Suppressor macrophage treated with lipopolysaccharide for 4 hours (primary cell): ENCODE data around the gene CHST10.
A peak's percentile ranks its signal among the peaks of the same experiment; 100 is the strongest.
"Not testable (repeated sequence)": the region's sequence is repeated elsewhere in the genome, so short reads cannot be mapped to it uniquely, and the experiment has no call there.

Experiments used
- DNase-seq: peaks from one replicate; pipeline ENCODE4 v3.0.0-alpha.2; 2020

Gene CHST10

DNA sequence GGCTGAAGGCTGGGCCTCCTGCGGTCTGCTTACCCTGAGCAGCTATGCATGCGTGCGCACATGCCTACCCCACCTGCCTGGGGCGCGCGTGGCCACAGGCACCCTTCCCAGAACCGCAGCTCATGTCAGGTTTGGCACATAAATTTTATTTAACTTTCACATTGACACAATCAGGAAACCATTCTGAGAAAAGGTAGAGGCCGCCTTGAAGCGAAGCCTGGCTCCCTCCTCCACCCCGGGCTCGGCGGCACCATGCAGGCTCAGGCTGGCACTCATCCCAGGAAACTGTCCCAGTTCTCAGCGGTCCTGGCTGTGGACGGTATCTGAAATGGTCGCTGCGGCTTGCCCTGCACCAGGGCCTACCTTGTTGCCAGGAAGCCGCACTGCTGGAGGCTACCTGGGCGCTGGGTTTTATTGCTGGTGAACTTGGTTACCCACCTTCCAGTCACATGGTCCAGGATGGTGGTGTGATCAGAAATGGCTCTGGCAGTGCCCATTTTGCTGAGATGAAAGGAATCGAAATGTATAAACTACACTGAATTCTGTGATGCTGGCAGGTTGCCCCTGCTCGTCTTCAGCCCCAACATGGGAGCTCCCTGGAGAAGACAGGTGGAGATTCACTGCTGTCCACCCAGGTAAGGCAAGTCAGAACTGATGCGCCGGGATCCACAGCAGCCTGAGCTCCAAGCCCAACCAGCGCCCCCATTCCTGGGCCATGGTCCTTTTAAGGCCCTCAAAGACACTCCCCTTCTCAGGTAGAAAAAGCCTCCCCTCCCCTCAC, 25.5 kb downstream of the CHST10 start:
- no peak for DNase-seq

DNA sequence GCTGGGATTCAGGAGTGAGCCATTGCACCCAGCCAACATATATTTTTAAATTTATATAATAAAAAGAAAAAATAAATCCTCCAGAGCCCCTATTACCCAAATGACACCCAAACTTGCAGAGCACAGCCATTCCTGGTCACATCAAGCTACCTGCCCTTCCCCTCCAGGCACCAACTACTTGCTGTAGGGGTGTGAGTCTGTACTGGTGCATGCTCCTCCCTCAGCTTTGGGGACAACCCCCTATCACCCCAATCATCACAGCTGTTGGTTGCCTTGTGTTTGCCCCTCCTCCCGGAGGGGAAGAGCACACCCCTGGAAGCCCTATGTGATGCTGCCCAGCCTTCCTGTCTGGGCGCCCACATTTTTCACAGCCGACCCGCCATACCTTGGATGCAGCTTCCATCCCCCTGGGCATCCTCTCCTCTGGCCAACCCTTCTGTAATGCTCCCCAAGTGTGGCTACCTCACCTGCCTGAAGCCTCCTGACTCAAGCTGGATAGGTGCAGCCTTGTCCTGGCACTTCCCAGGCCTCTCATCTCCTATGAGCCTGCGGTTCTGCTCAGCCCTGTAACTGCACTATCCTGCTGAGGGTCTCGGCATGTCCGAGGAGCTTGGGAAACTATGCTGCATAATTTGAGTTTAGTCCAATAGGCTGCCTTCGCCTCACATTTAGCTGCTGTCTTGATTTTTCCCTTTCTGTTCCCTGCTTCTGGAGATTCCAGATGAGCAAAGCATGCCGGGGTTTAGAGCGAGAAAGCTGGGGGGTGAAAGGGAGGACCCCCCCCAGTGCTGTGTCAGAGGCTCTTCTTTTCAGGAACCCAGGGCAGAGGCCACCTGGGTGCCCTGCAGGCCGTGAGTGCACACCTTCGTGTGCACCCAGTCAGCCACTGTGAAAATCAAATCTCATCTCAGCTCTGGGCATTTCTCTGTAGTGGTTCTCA, 27.2 kb downstream of the CHST10 start:
- no peak for DNase-seq

DNA sequence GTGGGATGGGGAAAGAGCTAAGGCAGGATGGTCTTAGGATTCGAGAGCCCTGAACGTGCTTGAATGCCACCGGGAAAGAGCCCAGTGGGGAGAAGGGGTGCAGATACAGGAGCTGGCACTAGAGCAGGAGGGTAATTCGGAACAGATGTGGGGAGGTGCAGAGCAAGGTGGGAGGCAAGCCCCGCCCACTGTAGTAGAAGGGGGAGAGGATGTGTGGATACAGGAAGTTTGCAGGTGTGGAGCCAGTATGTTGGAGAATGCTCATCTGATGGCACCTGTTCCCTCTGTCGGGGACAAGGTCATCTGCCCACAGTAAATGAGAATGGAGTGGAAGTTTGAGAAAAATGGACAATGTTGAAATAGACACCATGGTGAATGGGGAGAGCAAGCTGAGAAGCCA, 28.8 kb downstream of the CHST10 start:
- no peak for DNase-seq

DNA sequence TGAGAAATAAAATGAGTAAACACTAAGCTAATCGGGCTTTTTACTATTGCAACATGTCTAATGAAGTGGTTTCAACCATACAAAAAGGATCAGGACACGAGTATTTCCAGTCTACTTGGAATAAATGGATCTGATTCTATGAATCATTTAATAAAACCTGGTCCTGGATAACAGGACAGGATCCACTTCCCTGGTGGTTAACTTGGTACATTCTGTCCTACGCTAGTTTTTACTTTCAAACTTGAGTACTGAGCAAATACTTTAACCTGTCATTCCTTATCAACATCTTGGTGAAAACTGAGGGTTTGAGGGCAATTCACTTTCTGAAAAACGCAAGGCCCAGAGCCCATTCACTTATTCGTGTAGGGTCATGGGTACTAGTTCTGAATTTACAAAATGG, 33.5 kb downstream of the CHST10 start:
- DNase-seq = no peak

DNA sequence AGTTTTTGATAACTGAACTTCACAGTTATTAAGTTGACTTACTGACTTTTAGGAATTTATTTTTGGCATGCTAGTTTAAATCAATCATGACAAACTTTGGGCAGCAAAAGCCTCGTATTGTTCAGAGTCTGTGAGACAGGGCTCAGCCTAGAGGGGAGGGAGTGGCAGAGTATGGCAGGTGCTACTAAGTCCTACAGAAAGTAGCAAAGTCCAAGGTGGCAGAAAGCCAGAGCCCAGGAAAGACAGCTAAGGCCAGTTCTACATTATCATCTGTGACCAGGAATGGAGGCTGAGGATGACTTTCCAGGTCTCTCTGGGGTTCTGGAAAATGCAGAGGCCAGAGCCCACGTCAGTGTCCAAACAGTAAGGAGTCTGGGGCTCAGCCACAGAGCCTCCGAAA, 34.2 kb downstream of the CHST10 start:
- DNase-seq = no peak

DNA sequence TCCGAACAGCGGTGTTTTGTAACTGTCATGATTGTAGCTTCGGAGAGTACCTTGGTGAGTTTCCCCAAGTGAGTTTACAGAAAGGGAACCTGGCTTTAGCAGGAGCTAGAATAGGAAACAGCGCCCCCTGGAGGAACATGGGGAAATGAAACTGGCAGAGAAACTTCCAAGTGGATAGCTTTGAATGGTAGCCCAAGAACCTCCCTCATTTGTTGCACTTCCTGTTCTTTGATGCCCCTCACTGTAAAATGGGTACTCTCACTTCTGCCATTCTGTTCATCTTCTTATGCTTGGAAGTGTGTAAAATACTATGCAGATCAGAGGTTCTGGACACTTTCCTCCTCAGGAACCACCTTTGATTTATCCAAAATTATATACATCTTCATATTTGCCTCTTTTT, 36.2 kb downstream of the CHST10 start:
- DNase-seq = peak; percentile 89

DNA sequence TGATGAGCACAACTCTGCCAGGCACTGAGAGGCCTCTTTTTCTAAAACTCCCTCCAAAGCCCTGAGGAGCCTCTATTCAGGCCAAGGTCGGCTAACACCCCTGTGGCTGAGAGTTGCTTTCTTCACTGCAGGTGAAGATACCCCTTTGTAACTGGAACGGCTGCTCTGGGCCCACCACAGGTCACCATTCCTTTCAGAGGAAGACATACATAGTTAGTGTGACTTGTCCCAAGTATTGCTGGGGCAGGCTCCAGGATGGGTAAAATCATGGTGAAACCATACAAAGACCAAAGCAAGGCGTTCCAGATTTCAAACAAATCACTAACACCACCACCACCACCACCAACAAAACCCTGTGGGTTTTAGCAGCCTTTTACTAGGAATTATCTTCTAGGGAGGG, 36.8 kb downstream of the CHST10 start:
- DNase-seq = no peak

DNA sequence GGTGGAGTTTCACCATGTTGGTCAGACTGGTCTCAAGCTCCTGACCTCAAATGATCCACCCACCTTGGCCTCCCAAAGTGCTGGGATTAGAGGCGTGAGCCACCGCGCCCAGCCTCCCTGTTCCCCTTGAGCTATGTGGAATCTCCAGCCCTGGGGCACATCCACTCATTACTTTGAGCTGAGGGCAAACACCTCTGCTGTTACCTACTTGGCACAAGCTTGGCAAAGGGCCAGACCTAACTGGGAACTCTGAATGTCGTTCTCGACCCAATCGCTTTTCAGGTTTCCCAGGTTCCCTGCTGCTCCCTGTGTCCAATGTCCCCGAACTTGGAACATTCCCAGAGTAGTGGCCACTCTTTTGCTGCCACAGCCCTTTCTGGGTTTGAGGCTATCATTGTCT, 40.6 kb downstream of the CHST10 start:
- DNase-seq = no peak

DNA sequence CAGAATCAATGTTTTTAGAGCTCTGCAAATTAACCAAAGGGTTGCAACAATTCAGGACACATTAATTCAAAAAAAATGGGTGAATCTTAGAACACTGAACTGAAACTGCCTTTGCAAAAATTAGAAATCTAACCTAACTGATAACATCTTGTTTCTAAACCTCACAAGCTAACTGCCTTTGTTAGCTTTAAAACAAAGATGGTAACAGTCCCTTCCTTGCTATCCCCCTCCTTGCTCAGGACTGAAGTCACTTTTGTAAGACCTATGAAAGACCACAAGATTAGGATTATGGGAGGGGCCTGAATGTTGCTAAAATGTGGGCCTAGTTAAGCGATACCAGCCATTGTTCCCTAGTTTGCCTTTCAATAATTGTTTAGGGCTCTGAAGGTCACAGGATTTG, 50.3 kb downstream of the CHST10 start:
- DNase-seq = no peak

DNA sequence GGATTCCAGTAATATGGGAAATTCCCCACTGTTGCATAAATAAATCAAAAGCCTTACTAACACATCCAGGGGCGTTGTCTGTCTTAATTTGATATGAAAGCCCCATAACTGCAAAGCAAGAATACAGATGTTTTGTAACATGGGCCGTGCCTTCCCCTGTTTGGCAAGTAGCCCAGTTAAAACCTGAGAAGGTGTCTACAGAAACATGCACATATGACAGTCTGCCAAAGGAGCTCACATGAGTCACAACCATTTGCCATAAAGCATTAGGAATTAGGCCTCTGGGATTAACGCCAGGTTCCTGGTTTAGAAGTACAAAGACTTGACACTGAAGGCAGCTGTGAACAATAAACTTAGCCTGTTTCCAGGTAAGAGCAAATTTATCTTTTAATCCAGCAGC, 52.0 kb downstream of the CHST10 start:
- no peak for DNase-seq

DNA sequence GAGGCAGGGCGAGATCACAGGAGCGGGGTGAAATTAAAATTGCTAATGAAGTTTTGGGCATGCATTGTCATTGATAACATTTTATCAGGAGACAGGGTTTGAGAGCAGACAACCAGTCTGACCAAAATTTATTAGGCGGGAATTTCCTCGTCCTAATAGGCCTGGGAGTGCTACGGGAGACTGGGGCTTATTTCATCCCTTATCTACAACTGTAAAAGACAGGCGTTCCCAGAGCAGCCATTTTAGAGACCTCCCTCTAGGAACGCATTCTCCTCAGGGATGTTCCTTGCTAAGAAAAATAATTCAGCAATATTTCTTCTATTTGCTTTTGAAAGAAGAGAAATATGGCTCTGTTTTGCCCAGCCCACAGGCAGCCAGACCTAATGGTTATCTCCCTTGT, 55.2 kb downstream of the CHST10 start:
- not testable (repeated sequence) for DNase-seq

DNA sequence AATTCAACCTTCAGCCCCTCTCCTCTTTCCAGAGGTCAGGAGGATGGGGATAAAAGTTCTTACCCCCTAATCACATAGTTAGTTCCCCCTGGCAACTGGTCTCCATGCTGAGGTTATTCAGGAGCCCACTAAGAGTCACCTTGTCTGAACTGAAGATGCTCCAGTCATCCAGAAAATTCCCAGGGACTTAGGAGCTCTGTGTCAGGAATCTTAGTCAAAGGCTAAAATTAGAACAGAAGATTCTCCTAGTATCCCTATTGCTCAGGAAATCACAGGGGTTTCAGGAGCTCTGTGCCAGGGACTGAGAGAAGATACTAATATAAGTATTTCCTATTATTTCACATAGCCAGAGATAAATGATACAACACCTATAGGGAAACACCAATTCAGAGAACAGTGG, 57.9 kb downstream of the CHST10 start:
- DNase-seq = no peak

DNA sequence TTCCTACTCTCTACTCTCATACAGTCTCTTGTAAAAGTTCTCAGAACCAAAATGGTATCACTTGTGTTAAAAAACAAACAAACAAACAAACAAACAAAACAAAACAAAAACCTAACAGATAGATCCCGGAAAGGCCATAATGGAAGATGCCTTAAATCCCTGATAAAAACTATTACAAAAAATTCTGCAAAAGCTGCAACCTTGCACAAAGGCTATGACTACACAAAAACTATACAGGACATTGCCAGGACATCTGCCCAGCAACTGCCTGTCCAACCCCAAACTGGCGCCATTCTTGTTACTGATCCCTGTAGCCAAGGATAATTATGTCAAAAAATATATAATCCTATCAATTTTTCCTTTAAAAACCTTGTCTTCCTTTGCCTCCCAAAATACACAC, 58.9 kb downstream of the CHST10 start:
- DNase-seq = no peak

DNA sequence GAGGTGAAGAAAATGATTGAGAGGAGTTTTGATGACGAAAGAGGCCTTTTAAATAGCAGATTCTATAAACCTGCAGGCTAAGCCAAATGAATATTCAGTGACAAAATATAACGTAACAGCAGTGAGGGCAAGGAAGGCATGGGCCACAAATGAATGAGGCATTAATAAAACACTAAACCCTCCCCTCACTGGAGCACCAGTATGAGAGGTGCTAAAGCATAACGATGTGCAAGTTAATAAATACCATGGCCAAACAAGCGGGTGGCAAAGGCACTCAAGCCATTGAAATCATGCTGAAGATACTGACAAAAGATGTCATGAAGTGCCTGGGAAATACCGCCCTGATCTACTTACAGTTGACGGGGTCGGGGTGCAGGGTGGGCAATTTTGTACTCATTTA, 64.9 kb downstream of the CHST10 start:
- no peak for DNase-seq

DNA sequence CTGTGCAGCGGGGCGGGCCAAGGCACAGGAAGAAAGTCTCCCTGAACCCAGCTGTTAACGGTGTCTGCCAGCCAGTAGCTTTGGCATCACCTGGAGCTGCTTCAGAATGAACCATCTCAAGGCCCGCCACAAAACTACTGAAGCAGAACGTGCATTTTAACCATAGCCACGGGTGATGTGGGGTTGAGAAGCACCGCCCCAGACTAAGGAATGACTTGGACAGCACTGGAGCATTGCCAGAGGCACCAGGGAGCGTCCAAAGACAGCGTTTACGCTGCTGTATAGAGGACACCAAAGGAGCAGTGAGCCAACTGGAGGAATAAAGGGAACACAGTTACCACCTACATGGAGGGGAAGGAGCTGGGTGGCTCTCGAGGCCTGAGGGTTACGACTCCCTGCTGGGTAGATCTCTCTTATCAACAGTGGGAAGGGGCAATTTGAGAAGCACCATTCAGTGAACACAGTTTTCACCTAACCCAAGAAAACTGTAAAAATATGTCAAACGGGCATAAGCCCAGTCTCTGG, 66.7 kb downstream of the CHST10 start:
- DNase-seq = no peak

DNA sequence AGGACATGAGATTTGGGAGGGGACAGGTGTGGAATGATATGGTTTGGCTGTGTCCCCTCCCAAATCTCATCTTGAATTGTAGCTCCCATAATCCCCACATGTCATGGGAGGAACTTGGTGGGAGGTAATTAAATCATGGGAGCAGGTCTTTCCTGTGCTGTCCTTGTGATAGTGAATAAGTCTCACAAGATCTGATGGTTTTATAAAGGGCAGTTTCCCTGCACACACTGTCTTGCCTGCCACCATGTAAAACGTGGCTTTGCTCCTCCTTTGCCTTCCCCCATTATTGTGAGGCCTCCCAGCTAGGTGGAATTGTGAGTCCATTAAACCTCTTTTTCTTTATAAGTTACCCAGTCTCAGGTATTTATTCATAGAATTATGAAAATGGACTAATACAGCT, 72.3 kb downstream of the CHST10 start:
- not testable (repeated sequence) for DNase-seq

DNA sequence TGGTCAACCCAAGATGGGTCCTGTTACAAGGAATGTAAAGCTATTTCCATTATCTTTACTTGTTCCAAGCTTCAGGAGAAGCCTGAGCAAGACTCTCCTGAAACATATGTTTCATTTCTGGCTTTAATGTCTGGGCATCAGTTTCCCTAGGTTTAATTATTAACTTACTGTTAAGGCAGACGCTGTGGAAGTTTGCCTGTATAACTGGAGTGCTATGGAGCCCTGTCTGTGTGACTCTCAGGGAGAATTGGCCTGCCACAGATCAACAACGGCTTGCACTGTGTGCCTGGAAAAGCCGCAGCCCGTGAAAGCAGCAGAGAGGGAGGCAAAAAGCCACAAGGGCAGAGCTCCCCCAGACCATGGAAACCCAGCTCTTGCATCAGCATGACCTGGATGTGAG, 73.0 kb downstream of the CHST10 start:
- DNase-seq = no peak

DNA sequence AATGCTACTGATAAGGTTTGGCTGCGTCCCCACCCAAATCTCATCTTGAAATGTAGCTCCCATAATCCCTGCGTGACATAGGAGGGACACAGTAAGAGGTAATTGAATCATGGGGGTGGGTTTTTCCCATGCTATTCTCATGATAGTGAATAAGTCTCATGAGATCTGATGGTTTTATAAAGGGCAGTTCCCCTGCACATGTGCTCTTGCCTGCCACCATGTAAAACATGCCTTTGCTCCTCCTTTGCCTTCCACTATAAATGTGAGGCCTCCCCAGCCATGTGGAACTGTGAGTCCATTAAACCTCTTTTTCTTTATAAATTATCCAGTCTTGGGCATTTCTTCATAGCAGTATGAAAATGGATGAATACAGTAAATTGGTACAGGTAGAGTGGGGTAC, 75.0 kb downstream of the CHST10 start:
- DNase-seq = not testable (repeated sequence)
